ENCODE results near the gene GPAM.

Gene GPAM

GRCh38 chr10:112139176-112139575, 44.4 kb downstream of the GPAM start:
- in situ Hi-C loops (cut with MboI; ENCODE audit: low sequenced_read_pairs, unreplicated experiment) = loop anchor here (25.0 kb wide), 1 partner anchor 173 kb away; no protein-coding TSS in a partner anchor
- no peak for TF ChIP-seq CTCF (IDR thresholded peaks at IDR 0.05; ENCODE audit: borderline replicate concordance, control extremely low read depth, extremely low read depth, insufficient read depth, missing control alignments)
- no peak for DNase-seq (ENCODE audit: low spot score)

- TF ChIP-seq CTCF (IDR thresholded peaks at IDR 0.05; ENCODE audit: borderline replicate concordance, control extremely low read depth, extremely low read depth, insufficient read depth, missing control alignments) = peak; percentile 94
- in situ Hi-C loops (cut with MboI; ENCODE audit: low sequenced_read_pairs, unreplicated experiment) = loop anchor here (25.0 kb wide), 1 partner anchor 175 kb away; no protein-coding TSS in a partner anchor
- peak; percentile 82 for DNase-seq (ENCODE audit: low spot score)
These were observed 46.2 kb downstream of the GPAM start for GRCh38 chr10:112137154-112137987.

- no peak for TF ChIP-seq CTCF (IDR thresholded peaks at IDR 0.05; ENCODE audit: borderline replicate concordance, control extremely low read depth, extremely low read depth, insufficient read depth, missing control alignments)
- DNase-seq (ENCODE audit: low spot score) = no peak
- in situ Hi-C loops (cut with MboI; ENCODE audit: low sequenced_read_pairs, unreplicated experiment) = loop anchor here (25.0 kb wide), 1 partner anchor 176 kb away; no protein-coding TSS in a partner anchor
These were observed 46.9 kb downstream of the GPAM start for GRCh38 chr10:112136486-112137153.

- no peak for TF ChIP-seq CTCF (IDR thresholded peaks at IDR 0.05; ENCODE audit: borderline replicate concordance, control extremely low read depth, extremely low read depth, insufficient read depth, missing control alignments)
- in situ Hi-C loops (cut with MboI; ENCODE audit: low sequenced_read_pairs, unreplicated experiment) = loop anchor here (25.0 kb wide), 1 partner anchor 177 kb away; no protein-coding TSS in a partner anchor
- DNase-seq (ENCODE audit: low spot score) = no peak
These were observed 48.0 kb downstream of the GPAM start for GRCh38 chr10:112135604-112136003.

GRCh38 chr10:112132435-112132834, 51.1 kb downstream of the GPAM start:
- no peak for TF ChIP-seq CTCF (IDR thresholded peaks at IDR 0.05; ENCODE audit: borderline replicate concordance, control extremely low read depth, extremely low read depth, insufficient read depth, missing control alignments)
- DNase-seq (ENCODE audit: low spot score) = no peak
- in situ Hi-C loops (cut with MboI; ENCODE audit: low sequenced_read_pairs, unreplicated experiment) = loop anchor here (25.0 kb wide), 1 partner anchor 180 kb away; no protein-coding TSS in a partner anchor

GRCh38 chr10:112131996-112132395, 51.6 kb downstream of the GPAM start:
- DNase-seq (ENCODE audit: low spot score) = no peak
- in situ Hi-C loops (cut with MboI; ENCODE audit: low sequenced_read_pairs, unreplicated experiment) = loop anchor here (25.0 kb wide), 1 partner anchor 180 kb away; no protein-coding TSS in a partner anchor
- TF ChIP-seq CTCF (IDR thresholded peaks at IDR 0.05; ENCODE audit: borderline replicate concordance, control extremely low read depth, extremely low read depth, insufficient read depth, missing control alignments) = no peak
